Lower lobe of right lung (tissue), 2 donors: ENCODE data around the gene CADPS2. TPM values are rescaled to one million over a fixed set of nuclear protein-coding genes. Genes with fewer than 3 reads are reported as not detected.

ENCODE experiments used
- ATAC-seq, 2 donors: fragments of 200-7000 bp; cut with Tn5 transposase; one replicate each; pipeline ENCODE4 v1.9.1; 2020 to 2022; ENCODE audit warnings: mild to moderate bottlenecking in 2 of 2, moderate library complexity in 2 of 2
- DNase-seq: peaks from one replicate; pipeline ENCODE4 v3.0.0-alpha.2; 2020
- H3K27ac ChIP-seq: fragments of 200-600 bp; one replicate; pipeline ENCODE4 v1.8.0; 2022
- H3K27me3 ChIP-seq: fragments of 200-600 bp; one replicate; pipeline ENCODE4 v1.8.0; 2022; ENCODE audit warnings: low read depth
- H3K36me3 ChIP-seq: fragments of 200-600 bp; one replicate; pipeline ENCODE4 v1.8.0; 2022; ENCODE audit warnings: mild to moderate bottlenecking
- H3K4me1 ChIP-seq: fragments of 200-600 bp; one replicate; pipeline ENCODE4 v1.8.0; 2022
- H3K4me3 ChIP-seq: fragments of 200-600 bp; one replicate; pipeline ENCODE4 v1.8.0; 2022; ENCODE audit warnings: mild to moderate bottlenecking
- H3K9me3 ChIP-seq: fragments of 200-600 bp; one replicate; pipeline ENCODE4 v1.8.0; 2022
- intact Hi-C: fragments of 100-400 bp; cut with DNase I; formaldehyde crosslinking; loops from one replicate; pipeline ENCODE4 v1.11.0; 2022
- total RNA-seq: library from RNA; stranded (reverse); fragmentation: NEBNext Ultra II Directional; extraction: Animal tissue kit (Norgen Biotek cat#: 25700); gene quantifications from one replicate; pipeline ENCODE4 v1.2.1, GENCODE V29; 2021
- TF ChIP-seq, protein P1 (sequence below): fragments of 200-600 bp; IDR thresholded peaks from one replicate; pipeline ENCODE4 v1.8.0; 2022; ENCODE audit warnings: antibody characterized with exemption, mild to moderate bottlenecking
- donor health status: DM: no; HTN: yes; CAD: no; lungs with severe emphysema.

Gene CADPS2
- total RNA-seq, 1 donor from 2014 or later, result 41.1 TPM

DNA sequence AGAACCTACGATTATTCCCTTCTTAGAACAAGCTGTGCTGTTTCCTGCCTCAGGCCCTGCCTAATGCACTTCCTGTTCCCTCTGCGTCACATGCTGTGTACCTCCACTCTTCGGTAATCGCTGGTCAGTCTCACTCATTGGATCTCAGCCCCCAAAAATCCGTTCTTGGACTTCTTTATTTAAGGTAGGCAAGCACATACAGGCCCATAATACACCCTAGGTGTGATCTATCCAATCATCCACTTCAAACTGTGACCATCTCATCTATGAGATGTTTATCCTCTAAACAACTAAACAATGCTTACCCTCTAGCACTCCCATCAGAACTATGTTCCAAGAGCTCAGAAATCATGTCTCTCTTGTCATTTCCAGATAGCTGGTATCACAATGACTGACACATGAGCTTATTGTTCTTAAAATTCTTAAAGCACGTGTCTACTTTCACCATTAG, 83.9 kb downstream of the CADPS2 start:
- Histone ChIP-seq H3K27me3 (no peaks in the 10 kb centered on the region), H3K36me3 (no peaks in the 10 kb centered on the region), H3K9me3 (no peaks in the 10 kb centered on the region), H3K27ac (peak overlapping the region; percentile 61), H3K4me1 (peaks cover 10% of the 10 kb centered on the region), H3K4me3 (no peak overlapping the region)
- TF ChIP-seq, protein P1, sequence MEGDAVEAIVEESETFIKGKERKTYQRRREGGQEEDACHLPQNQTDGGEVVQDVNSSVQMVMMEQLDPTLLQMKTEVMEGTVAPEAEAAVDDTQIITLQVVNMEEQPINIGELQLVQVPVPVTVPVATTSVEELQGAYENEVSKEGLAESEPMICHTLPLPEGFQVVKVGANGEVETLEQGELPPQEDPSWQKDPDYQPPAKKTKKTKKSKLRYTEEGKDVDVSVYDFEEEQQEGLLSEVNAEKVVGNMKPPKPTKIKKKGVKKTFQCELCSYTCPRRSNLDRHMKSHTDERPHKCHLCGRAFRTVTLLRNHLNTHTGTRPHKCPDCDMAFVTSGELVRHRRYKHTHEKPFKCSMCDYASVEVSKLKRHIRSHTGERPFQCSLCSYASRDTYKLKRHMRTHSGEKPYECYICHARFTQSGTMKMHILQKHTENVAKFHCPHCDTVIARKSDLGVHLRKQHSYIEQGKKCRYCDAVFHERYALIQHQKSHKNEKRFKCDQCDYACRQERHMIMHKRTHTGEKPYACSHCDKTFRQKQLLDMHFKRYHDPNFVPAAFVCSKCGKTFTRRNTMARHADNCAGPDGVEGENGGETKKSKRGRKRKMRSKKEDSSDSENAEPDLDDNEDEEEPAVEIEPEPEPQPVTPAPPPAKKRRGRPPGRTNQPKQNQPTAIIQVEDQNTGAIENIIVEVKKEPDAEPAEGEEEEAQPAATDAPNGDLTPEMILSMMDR, result no peak
- intact Hi-C loops, result no loop called here
- ATAC-seq (peak; percentile 76 to 87), DNase-seq (no peak)

DNA sequence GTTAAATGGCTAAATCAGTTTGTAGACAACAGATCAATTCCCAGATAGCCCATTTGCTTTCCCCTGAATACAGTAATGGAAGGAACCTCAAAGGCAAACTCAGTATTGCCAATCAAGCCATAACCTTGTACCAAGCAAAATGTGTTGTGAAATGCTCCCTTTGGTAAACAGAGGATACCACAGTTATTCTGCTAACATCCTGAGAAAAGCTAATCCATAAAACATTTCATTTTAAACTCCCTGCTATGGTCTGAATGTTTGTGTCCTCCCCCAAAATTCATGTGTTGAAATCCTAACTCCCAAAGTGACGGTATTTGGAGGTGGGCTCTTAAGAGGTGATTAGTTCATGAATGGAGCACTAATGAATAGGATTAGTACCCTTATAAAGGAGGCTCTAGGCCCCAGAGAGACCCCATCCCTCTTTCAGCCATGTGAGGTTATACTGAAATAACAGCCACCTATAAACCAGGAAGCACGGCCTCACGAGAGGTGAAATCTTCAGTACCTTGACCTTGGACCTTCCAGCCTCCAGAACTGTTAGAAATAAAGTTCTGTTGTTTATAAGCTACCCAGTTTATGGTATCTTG, 94.2 kb downstream of the CADPS2 start:
- ATAC-seq, result no peak
- Histone ChIP-seq H3K27me3 (no peaks in the 10 kb centered on the region), H3K36me3 (no peaks in the 10 kb centered on the region), H3K4me1 (no peaks in the 10 kb centered on the region), H3K27ac (no peak overlapping the region), H3K9me3 (no peaks in the 10 kb centered on the region), H3K4me3 (no peak overlapping the region)
- no peak for DNase-seq
- TF ChIP-seq, protein P1, result no peak
- intact Hi-C loops, result no loop called here

DNA sequence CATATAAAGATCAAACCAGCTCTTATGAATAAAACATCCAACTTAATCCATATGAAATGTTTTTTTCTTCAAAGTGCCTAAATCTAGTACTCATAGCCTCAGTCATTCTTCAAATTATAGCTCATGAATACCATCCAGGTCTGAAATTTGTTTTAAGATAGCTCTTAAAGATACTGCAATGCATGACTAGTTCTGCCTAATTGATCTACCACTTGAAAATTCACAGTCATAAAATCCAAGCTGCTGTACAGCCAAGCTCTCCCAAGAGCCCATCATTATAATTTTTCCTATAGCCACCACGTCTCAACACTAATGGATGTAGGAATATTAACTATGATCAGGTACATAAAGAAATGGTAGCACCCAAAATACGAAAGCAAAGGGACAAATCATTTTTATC, 95.7 kb downstream of the CADPS2 start:
- intact Hi-C loops, result no loop called here
- ATAC-seq (no peak), DNase-seq (no peak)
- no peaks in the 10 kb centered on the region for H3K36me3 ChIP-seq
- TF ChIP-seq, protein P1, result no peak
- H3K9me3 ChIP-seq, result no peaks in the 10 kb centered on the region
- H3K4me1 ChIP-seq, result no peaks in the 10 kb centered on the region
- H3K27me3 ChIP-seq, result no peaks in the 10 kb centered on the region
- H3K4me3 ChIP-seq, result no peak overlapping the region
- H3K27ac ChIP-seq, result no peak overlapping the region

DNA sequence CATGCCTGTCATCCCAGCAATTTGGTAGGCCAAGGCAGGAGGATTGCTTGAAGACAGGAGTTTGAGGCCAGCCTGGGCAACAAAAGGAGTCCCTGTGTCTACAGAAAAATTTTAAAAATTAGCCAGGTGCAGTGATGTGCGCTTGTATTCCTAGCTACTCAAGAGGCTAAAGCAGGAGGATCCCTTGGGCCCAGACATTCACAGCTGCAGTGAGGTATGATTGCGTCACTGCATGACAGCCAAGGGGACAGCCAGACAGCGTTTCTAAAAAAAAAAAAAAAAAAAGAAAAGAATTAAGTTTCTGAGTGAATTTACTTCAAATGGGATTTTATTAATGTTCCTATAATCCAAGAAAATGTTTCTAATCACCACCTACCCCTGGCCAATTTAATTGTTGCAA, 96.1 kb downstream of the CADPS2 start:
- DNase-seq (no peak), ATAC-seq (no peak)
- no peak overlapping the region for H3K27ac ChIP-seq
- intact Hi-C loops, result no loop called here
- no peaks in the 10 kb centered on the region for H3K4me1 ChIP-seq
- TF ChIP-seq, protein P1, result no peak
- no peaks in the 10 kb centered on the region for H3K27me3 ChIP-seq
- H3K4me3 ChIP-seq, result no peak overlapping the region
- no peaks in the 10 kb centered on the region for H3K36me3 ChIP-seq
- H3K9me3 ChIP-seq, result no peaks in the 10 kb centered on the region

DNA sequence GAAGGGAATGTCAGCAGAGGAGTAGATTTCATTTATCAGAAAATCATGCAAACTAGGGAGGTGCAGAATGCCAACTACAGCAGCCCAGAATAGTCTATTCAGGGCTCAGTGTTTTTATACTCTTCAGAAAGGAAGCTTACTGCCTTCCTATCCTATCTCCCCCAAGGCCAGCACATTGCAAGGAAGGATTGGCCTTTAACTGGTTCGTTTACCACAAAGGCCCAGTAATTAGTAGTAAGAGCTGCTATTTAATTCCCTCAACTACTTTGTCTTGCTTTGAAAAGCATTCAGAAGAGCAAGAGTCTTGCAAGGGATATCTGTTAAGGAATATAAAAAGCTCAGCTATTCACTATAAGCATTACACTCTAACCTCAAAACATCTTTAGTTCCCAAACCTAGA, 97.1 kb downstream of the CADPS2 start:
- H3K4me3 ChIP-seq, result no peak overlapping the region
- H3K27me3 ChIP-seq, result no peaks in the 10 kb centered on the region
- DNase-seq (no peak), ATAC-seq (no peak)
- TF ChIP-seq, protein P1, result no peak
- intact Hi-C loops, result no loop called here
- no peak overlapping the region for H3K27ac ChIP-seq
- H3K9me3 ChIP-seq, result no peaks in the 10 kb centered on the region
- H3K4me1 ChIP-seq, result no peaks in the 10 kb centered on the region
- no peaks in the 10 kb centered on the region for H3K36me3 ChIP-seq
